Activated B cell treated with CpG ODN at 0.5 μM for 24 hours (primary cell): ENCODE results near the gene NFYA. TPM values are rescaled to one million over a fixed set of nuclear protein-coding genes. Genes with fewer than 3 reads are reported as not detected.
"Not testable (repeated sequence)": the region's sequence is repeated elsewhere in the genome, so short reads cannot be mapped to it uniquely, and the experiment has no call there.

Experiments
- ATAC-seq: fragments of 200-7000 bp; cut with Tn5 transposase; one replicate; pipeline ENCODE4 v1.10.0; 2021; ENCODE audit warnings: low read depth, mild to moderate bottlenecking, moderate library complexity
- CTCF ChIA-PET: fragments of 350-600 bp; sonication (Branson Sonifier 250); formaldehyde crosslinking; loops from one replicate; lab custom pipeline; 2021; ENCODE audit warnings: antibody characterized with exemption; lab: Charles Lee
- POLR2A ChIA-PET: fragments of 350-600 bp; sonication (Branson Sonifier 250); formaldehyde crosslinking; loops from one replicate; lab custom pipeline; 2021; ENCODE audit warnings: antibody characterized with exemption; lab: Charles Lee
- DNase-seq: peaks from one replicate; pipeline ENCODE4 v3.0.0; 2022
- H3K27ac Mint-ChIP-seq: one replicate; pipeline ENCODE4 v1.8.0; 2020; ENCODE audit warnings: mixed read lengths
- H3K27me3 Mint-ChIP-seq: one replicate; pipeline ENCODE4 v1.8.0; 2021; ENCODE audit warnings: mixed read lengths
- H3K36me3 Mint-ChIP-seq: one replicate; pipeline ENCODE4 v1.8.0; 2021; ENCODE audit warnings: low read depth, mixed read lengths
- H3K4me1 Mint-ChIP-seq: one replicate; pipeline ENCODE4 v1.8.0; 2021; ENCODE audit warnings: mixed read lengths
- H3K4me3 Mint-ChIP-seq: one replicate; pipeline ENCODE4 v1.8.0; 2020; ENCODE audit warnings: mild to moderate bottlenecking, mixed read lengths
- H3K9me3 Mint-ChIP-seq: one replicate; pipeline ENCODE4 v1.8.0; 2020; ENCODE audit warnings: mixed read lengths
- intact Hi-C: fragments of 100-400 bp; cut with micrococcal nuclease; formaldehyde crosslinking; loops from one replicate; pipeline ENCODE4 v1.15.1; 2024
- total RNA-seq: library from RNA; stranded (reverse); gene quantifications from 2 replicates; pipeline ENCODE4 v1.2.3, GENCODE V29; 2022
- TF ChIP-seq, protein P1 (sequence below): fragments of 200-600 bp; IDR thresholded peaks from one replicate; pipeline ENCODE4 v1.8.0; 2022; ENCODE audit warnings: antibody characterized with exemption, mild to moderate bottlenecking

Gene NFYA
- total RNA-seq, 1 donor from 2014 or later = 35.1 TPM

DNA sequence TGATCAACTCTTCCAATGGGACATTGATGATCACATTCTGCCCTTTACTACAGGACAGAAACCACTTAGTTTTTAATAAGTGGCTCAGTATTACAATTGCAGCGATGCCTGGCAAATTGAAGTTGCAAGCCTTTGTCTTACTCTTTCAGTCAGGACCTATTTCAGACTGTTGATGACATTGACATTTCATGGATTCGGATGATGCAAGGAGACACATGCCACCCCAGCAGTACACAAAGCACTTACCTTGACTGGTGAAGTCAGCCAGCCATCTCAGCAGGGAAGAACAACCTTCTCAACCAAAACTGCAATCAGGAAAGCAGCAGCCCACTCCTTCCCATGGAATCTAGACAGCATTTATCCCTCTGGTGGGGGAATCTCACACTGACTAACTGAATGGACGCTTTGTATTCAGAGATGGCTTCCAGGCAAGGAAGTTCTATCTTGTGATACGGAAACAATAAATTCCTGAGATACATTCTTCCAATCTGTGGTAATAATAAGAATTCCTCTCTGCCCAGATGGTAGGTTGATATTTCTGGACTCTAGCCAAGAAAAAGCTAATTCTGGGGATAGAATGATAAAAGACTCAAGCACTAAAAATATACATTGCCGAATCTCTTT, 24.8 kb downstream of the NFYA start:
- H3K4me1 Mint-ChIP-seq = no peaks in the 10 kb centered on the region
- H3K9me3 Mint-ChIP-seq = no peaks in the 10 kb centered on the region
- no peak overlapping the region for H3K4me3 Mint-ChIP-seq
- ChIA-PET POLR2A (no interaction called here), CTCF (no interaction called here)
- DNase-seq (no peak), ATAC-seq (no peak)
- H3K27ac Mint-ChIP-seq = no peak overlapping the region
- H3K36me3 Mint-ChIP-seq = peaks cover 88% of the 10 kb centered on the region
- intact Hi-C loops = no loop called here
- TF ChIP-seq, protein P1, sequence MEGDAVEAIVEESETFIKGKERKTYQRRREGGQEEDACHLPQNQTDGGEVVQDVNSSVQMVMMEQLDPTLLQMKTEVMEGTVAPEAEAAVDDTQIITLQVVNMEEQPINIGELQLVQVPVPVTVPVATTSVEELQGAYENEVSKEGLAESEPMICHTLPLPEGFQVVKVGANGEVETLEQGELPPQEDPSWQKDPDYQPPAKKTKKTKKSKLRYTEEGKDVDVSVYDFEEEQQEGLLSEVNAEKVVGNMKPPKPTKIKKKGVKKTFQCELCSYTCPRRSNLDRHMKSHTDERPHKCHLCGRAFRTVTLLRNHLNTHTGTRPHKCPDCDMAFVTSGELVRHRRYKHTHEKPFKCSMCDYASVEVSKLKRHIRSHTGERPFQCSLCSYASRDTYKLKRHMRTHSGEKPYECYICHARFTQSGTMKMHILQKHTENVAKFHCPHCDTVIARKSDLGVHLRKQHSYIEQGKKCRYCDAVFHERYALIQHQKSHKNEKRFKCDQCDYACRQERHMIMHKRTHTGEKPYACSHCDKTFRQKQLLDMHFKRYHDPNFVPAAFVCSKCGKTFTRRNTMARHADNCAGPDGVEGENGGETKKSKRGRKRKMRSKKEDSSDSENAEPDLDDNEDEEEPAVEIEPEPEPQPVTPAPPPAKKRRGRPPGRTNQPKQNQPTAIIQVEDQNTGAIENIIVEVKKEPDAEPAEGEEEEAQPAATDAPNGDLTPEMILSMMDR = no peak
- no peaks in the 10 kb centered on the region for H3K27me3 Mint-ChIP-seq

DNA sequence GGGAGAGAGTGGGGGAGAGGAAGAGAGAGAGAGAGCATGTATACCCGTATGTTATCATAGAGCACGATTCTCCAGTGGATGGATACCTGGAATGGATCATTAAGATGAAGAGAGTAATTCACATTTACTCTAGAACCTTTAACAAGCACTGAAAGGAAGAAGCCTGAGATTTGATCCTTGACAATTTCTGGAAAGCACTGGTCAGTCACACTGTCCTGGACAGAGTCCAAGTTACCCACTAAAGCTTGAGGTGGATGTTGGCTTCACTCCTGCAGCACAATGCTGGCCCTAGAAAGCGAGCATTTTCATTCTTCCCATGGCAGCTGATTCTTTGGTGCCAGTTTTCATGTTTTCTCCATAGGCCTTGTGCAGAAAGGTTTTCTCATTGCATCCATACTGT, 25.6 kb downstream of the NFYA start:
- Mint-ChIP-seq H3K36me3 (peaks cover 81% of the 10 kb centered on the region), H3K27ac (no peak overlapping the region), H3K27me3 (no peaks in the 10 kb centered on the region), H3K9me3 (no peaks in the 10 kb centered on the region), H3K4me1 (no peaks in the 10 kb centered on the region), H3K4me3 (no peak overlapping the region)
- ATAC-seq (no peak), DNase-seq (no peak)
- CTCF ChIA-PET = interaction anchor here (1.0 kb wide), 1 partner anchor 221 kb away, joined by 4 read pairs; no protein-coding TSS in a partner anchor
- TF ChIP-seq, protein P1 = no peak
- POLR2A ChIA-PET = no interaction called here
- intact Hi-C loops = no loop called here

DNA sequence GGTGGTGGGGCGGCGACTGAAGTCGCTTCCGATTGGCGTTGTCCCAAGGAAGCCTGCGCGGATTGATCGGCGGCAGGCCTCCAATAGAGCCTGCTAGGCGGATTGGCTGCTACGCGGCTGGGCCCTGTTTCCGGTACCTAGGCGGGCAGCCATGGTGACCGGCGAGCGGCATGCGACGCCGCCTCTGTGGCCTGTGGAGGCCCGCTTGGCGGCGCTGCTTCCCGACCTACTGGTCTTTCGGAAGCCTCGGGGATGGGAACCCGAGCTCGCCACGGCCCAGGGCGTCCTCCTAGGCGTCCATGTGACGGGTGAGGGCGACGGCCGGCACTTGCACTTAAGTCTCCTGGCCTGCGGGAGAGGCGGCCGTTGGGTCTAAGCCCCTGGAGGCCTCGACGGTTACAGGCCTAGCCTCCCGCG, 28.1 kb downstream of the NFYA start:
- POLR2A ChIA-PET = no interaction called here
- Mint-ChIP-seq H3K36me3 (peaks cover 56% of the 10 kb centered on the region), H3K4me3 (no peak overlapping the region), H3K9me3 (no peaks in the 10 kb centered on the region), H3K27ac (no peak overlapping the region), H3K4me1 (no peaks in the 10 kb centered on the region), H3K27me3 (no peaks in the 10 kb centered on the region)
- TF ChIP-seq, protein P1 = no peak
- no peak for ATAC-seq
- DNase-seq = no peak
- CTCF ChIA-PET = no interaction called here
- intact Hi-C loops = no loop called here

DNA sequence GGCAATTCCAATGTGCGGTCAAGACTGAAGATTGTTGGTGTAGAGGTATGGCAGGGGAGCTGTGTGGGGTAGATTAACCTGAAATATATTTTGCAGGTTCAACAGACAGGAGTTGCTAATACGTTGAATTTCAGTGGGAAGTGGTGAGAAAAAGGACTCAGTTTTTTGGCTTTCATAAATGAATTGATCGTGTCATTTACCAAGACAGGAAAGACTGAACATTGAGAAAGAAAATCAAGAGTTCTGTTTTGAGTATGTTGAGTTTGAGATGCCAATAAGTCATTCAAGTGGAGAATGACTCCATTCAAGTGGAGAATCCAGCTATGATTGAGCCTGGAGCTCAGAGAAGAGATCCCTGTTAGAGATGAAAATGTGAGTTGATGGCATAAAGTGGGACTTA, 31.1 kb downstream of the NFYA start:
- H3K4me1 Mint-ChIP-seq = no peaks in the 10 kb centered on the region
- TF ChIP-seq, protein P1 = no peak
- no peak for ATAC-seq
- no peak overlapping the region for H3K27ac Mint-ChIP-seq
- peaks cover 31% of the 10 kb centered on the region for H3K36me3 Mint-ChIP-seq
- H3K27me3 Mint-ChIP-seq = no peaks in the 10 kb centered on the region
- ChIA-PET CTCF (interaction anchor here (1.0 kb wide), 1 partner anchor 204 kb away, joined by 3 read pairs; no protein-coding TSS in a partner anchor), POLR2A (no interaction called here)
- intact Hi-C loops = no loop called here
- no peaks in the 10 kb centered on the region for H3K9me3 Mint-ChIP-seq
- no peak for DNase-seq
- H3K4me3 Mint-ChIP-seq = no peak overlapping the region

DNA sequence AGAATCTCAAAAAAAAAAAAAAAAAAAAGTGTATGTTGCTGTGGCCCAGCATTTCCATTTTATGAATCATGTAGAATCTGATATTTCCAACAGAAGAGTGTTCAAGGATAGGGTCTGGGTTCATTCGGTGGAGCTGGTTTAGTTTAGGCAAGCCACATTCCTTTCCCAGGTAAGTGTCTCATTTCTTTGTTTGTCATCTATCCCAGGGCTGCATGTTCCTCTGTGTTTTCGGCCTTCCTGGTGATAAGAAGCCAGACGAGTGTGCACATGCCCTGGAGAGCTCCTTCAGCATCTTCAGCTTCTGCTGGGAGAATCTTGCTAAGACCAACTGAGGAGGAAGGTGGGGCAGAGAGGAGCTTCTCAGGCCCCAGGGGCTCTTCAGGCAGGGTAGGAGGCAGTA, 38.2 kb downstream of the NFYA start:
- TF ChIP-seq, protein P1 = no peak
- no peaks in the 10 kb centered on the region for H3K4me1 Mint-ChIP-seq
- ChIA-PET CTCF (no interaction called here), POLR2A (no interaction called here)
- no peak overlapping the region for H3K4me3 Mint-ChIP-seq
- peaks cover 18% of the 10 kb centered on the region for H3K36me3 Mint-ChIP-seq
- no peaks in the 10 kb centered on the region for H3K27me3 Mint-ChIP-seq
- intact Hi-C loops = no loop called here
- no peak overlapping the region for H3K27ac Mint-ChIP-seq
- DNase-seq (no peak), ATAC-seq (no peak)
- no peaks in the 10 kb centered on the region for H3K9me3 Mint-ChIP-seq

DNA sequence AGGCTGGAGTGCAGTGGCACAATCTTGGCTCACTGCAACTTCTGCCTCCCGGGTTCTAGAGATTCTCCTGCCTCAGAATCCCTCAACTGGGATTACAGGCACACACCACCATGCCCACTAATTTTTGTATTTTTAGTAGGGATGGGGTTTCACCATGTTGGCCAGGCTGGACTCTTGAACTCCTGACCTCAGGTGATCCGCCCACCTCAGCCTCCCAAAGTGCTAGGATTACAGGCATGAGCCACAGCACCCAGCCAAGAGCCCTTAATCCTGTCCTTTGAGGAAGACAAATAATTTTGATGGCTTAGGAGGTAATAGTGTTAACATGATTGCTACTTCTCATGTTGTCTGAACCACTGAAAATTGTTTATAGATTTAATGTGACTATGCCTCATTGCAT, 42.3 kb downstream of the NFYA start:
- H3K4me3 Mint-ChIP-seq, ATAC-seq, intact Hi-C loops, H3K9me3 Mint-ChIP-seq, DNase-seq, CTCF ChIA-PET, H3K4me1 Mint-ChIP-seq, H3K27ac Mint-ChIP-seq, H3K36me3 Mint-ChIP-seq, H3K27me3 Mint-ChIP-seq: not testable (repeated sequence)
- POLR2A ChIA-PET = interaction anchor here (0.6 kb wide), 1 partner anchor 13 kb away, joined by 11 read pairs; no protein-coding TSS in a partner anchor
